ENCODE measurements around the gene C6orf136.
"Not testable (repeated sequence)": the region's sequence is repeated elsewhere in the genome, so short reads cannot be mapped to it uniquely, and the experiment has no call there.

Gene C6orf136

DNA sequence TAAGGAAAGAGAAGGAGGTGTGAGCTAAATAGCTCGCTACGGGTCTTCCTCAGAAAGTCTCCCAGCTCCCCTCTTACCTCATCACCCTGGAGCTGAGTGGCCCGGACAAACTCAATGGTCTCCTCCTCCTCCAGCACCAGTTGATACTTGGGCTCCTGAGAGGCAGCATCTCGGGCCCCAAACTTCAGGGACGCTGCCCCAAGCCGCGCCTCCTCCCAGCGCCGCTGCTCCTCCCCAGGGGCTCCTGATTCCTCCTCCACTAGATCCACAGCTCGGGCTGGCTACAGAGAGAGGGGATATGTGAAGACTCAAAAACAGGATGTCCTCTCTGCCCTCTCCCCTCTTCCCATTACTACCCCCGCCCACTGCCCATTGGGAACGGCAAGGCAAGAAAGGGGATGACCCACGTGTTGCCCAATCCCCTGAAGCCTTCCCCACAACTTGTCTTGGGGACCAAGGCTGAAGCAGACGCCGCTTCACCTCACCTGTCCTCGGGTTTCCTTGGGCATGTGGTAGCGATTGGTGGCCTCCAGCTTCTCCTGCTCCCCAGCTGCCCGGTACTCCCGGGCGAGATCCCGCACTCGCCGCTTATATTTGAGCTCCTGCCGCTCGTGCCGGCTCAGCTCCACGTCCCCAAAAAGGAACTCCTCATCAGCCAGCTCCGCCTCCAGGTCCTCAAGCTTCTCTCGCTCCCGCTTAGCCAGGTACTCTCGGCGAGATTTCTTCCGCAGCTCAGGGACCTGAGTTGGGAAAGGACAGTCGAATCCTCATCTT, 18.2 kb downstream of the C6orf136 start:
- no peak for DNase-seq

DNA sequence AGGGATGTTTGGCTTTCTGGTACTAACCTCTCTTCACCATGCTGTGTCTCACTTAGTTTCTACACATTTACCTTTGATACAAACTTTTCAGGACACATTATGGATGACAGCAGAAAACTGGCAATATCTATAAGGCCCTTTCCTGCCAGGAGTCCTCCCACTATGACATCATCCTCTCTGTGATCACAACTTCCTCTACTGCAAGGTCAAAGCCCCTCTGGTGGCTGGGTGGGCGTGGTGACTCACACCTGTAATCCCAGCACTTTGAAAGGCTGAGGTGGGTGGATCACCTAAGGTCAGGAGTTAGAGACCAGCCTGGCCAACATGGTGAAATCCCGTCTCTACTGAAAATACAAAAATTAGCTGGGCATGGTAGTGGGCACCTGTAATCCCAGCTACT, 19.4 kb downstream of the C6orf136 start:
- not testable (repeated sequence) for DNase-seq

DNA sequence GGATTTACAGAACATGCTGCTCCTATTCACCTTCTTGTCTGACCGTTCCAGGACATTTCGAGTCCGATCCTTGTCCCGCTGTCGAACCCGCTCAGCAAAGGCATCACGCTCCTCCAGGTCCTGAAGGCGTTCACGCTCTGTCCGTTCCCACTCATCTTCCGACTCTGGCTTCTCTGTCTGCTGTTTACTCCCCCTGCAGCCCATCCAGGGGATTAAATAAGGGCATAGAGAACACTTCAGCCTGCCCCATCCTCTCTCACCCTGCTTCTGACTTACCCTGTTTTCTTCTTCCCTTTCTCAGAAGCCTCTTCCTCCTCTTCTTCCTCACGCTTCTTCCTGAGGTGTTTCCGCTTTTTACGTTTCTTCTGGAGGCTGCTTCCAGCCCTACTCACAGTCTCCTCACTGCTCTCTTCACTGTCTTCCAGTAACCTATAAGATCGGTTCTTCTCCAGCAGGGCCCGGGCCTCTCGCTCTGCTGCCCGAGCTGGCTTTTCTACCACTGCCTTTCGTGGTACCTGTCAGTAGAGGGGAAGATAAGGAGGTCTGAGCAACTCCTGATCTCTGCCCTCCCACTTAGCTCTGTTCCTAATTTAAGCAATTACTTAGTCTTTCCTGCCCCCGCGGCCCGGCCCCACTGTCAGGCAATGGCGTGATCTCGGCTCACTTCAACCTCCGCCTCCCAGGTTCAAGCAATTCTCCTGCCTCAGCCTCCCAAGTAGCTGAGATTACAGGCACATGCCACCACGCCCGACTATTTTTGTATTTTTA, 24.0 kb downstream of the C6orf136 start:
- no peak for DNase-seq

- DNase-seq = peak; percentile 92
Measured at GRCh38 chr6:30672445-30673253, 25.7 kb downstream of the C6orf136 start, which contains the start of gene DHX16. Gene DHX16, minus strand, starts transcription at chr6:30673006. Its CDS starts 165 bp downstream, at chr6:30672841.

- no peak for DNase-seq
Measured at GRCh38 chr6:30676660-30677285, 29.8 kb downstream of the C6orf136 start.

- peak; percentile 87 for DNase-seq
Measured at GRCh38 chr6:30678964-30679726, 32.2 kb downstream of the C6orf136 start.

- DNase-seq = no peak
Measured at GRCh38 chr6:30679765-30680535, 33.0 kb downstream of the C6orf136 start.

- no peak for DNase-seq
Measured at GRCh38 chr6:30681766-30682142, 34.8 kb downstream of the C6orf136 start.

DNA sequence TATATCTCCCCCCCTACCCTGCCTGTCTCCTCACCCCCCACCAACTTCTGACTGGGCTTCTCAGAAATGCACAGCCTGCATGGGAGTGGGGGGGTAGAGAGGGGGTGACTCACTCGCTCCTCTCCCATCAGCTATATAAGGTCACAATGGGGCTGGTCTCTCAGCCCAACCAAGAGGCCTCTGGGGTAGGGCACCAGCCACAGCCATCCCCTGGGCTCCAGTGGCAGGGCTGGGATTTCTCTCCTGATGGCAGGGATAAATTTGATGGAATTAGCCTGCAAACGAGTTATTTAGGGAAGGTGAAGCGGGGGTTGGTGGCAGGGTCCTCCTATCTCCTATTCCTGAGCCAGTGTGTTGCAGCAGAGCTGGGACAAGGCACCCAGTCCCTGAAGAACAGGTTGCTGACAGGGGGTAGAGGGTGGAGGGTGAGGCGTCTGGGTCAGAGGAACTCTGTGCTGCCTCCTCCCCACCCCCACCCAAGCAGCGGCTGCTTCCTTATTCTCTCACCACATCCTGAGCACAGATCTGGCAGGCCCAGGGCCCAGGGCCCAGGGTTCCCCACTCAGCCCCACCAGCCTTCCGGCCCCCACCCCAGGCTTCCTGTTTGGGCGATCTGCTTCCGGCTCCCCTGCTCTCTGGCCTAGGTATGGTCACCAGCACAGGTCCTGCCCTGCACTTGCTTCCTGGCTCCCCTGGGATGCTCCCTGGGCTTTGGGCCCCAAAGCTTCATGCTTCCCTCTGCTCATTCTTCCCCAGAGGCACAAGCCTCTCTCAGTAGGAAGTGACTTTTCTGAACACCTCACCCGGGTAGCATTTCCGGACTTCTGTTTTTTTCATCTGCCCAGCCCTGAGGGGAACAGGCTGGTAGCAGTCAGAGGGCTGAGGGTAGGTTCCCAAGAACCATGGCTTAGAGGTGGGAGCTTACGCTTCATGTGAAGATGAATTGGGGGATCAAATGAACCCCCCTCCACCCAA, 35.5 kb downstream of the C6orf136 start:
- peak; percentile 17 for DNase-seq

DNA sequence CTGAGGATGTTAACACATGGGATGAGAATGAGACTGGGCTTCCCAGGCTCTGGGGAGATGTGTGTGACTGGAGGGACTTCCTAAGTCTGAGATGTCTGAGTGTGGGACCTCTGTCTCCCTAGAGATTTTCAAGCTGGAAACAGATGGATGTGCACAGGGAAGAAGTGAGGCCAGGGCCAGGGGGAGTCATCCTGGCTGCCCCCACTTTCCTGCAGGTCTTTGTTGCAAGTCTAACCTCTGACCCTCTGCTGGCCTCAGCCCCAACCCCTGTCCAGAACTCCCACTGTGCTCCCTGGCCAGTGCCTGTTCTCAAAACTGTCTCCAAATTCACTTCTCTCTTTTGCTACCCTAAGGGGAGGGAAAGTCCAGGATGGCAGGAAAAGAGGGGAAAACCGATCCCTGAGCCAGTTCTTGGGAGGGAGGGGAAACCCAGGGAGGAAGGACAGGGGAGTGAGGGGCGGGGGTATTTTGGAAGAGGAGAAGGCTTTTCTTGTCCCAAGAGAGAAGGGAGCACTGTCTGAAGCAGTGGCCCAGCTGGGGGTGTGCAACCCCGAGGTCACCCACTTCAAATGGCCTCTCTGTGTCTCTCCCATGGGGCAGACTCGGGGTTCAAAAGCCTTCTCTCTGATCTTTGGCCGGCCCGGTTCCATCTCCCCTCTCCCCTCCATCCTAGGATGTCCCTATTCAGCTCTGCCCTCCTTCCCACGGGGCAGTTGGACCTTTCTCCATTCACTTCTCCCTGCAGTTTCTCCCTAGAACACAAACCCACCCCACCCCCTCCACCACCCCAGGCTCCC, 36.4 kb downstream of the C6orf136 start:
- no peak for DNase-seq

DNA sequence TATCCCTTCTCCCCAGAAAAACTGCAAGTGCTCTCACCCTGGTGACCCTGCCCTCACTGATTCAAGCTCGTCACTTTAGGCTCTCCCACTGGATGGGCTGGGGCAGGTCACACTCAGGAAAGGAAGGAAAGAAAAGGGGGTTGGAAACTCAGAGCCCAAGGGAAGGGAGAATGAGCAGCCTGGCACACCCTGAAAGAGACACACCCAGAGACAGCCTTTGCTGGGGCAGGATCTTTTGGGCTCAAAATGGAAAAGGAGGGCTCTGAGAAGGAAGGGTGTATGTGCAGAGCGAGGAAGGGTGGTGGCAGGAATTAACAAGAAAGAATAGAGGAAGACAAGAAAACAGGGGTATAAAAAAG, 37.0 kb downstream of the C6orf136 start:
- DNase-seq = no peak

DNA sequence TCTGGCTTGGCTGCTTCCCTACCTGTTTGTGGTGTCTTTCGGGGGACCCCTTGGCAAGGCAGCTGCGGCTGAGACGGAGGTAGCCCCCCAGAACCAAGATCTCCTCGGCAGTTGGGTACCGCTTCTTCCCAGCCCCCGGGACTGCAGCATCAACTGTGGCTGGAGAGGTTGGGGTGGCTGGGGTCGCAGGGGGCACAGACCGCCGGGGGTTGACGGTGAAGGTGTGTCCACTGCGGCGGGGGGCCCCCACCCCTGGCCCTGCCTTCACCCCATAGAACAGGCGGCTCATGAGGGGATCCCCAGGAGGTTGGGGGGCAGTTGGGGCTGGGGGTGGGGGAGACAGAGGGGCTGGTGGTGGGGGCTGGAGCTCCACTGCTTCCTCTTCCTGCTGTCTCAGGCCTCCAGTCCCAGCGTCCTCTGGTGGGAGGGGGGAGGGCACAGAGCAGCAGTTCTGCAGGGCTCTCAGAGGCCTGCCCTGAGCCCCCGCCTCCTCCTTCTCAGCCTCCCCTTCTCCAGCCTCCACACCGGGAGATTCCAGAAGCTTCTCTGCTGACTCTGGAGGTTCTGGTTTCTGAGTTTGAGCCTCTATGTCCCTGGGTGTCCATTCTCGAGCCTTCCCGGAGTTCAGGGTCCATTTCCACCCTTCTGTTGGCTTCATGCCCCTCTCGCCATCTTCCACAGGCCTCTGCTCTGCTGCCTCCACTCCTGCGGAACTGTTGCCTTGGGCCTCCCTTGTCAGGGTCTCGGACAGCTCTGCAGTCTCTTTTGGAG, 37.6 kb downstream of the C6orf136 start:
- peak; percentile 19 for DNase-seq

- no peak for DNase-seq
Measured at GRCh38 chr6:30685157-30686008, 38.5 kb downstream of the C6orf136 start.

GRCh38 chr6:30686009-30686907, 39.3 kb downstream of the C6orf136 start, which contains the start of gene PPP1R18:
Gene PPP1R18, minus strand, starts transcription at chr6:30686645. Its CDS starts 627 bp downstream, at chr6:30686018.
- DNase-seq = peak; percentile 32

- peak; percentile 38 for DNase-seq
Measured at GRCh38 chr6:30686908-30687658, 40.1 kb downstream of the C6orf136 start.

Data from midbrain (tissue), 1 donor.